ENCODE measurements around the gene MED10. TPM values are rescaled to one million over a fixed set of nuclear protein-coding genes. Genes with fewer than 3 reads are reported as not detected.
A peak's percentile ranks its signal among the peaks of the same experiment; 100 is the strongest.
"Not testable (repeated sequence)": the region's sequence is repeated elsewhere in the genome, so short reads cannot be mapped to it uniquely, and the experiment has no call there.

The MED10 gene
- total RNA-seq, 1 donor from 2014 or later: 40.8 TPM

DNA sequence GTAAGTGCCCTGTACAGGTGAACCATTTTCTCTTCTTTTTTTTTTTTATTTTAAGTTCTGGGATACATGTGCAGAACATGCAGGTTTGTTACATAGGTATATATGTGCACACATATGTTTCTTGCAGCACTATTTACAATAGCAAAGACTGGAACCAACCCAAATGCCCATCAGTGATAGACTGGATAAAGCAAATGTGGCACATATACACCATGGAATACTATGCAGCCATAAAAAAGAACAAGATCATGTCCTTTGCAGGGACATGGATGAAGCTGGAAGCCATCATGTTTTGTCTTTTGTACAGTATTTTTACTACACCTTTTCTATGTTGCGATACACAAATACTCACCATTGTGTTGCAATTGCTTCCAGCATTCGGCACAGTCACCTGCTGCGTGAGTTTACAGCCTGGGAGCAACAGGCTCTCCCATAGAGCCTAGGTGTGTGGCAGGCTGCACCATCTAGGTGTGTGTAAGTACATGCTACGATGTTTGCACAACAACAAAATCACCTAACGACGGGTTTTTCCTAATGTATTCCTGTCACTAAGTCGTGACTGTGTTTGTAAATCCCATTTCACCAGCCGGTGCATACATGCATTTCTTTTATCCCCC lies 20.4 kb downstream of the MED10 start:
- DNase-seq (ENCODE audit: low spot score); ATAC-seq; intact Hi-C loops (cut with DNase I): not testable (repeated sequence)

DNA sequence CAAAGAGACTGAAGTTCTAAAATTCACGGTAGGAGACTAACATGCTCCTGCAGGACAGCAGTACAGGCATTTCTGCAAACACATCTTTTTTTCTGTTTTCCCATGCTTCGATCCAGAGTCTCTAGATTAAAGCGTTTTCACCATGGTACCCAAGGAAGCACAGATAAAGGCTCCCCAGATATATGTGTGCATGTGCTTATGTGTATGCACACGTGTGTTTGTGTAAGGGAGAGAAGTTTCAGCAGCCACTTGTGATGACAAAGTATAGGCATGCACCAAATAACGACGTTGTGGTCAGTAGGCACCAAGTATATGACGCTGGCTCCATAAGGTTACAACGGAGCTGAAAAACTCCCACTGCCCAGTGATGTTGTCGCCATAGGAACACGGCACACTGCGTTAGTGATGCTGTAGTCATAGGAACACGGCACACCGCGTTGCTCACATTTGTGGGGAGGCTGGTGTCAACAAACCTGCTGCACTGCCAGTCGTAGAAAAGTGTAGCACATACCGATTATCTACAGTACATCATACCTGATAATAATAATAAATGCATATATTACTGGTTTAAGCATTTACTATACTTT lies 21.7 kb downstream of the MED10 start:
- no peak for ATAC-seq
- intact Hi-C loops (cut with DNase I): no loop called here

DNA sequence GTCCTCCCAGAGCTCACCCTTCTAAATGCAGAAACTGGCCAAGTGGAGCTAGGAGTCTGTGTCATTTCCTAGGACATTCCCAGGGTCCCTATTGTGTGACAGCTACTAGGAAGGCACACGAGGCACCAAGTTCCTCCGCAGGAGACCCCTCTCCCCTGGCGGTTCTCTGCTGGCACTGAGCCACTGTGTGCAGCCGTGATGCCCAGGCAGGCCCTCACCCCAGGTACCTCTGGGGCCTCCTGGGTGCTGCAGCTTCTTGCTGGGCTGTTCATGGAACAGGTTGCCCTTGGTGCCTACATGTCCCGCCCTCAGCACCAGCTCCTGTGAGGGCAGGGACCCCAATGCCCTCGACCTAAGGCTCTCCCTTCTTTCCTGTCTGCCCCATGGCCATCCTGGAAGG lies 23.1 kb downstream of the MED10 start:
- intact Hi-C loops (cut with DNase I): no loop called here
- ATAC-seq (no peak), DNase-seq (ENCODE audit: low spot score) (no peak)

More for the DNA sequence above, 21.7 kb downstream of the MED10 start:
- no peak for DNase-seq (ENCODE audit: low spot score)

DNA sequence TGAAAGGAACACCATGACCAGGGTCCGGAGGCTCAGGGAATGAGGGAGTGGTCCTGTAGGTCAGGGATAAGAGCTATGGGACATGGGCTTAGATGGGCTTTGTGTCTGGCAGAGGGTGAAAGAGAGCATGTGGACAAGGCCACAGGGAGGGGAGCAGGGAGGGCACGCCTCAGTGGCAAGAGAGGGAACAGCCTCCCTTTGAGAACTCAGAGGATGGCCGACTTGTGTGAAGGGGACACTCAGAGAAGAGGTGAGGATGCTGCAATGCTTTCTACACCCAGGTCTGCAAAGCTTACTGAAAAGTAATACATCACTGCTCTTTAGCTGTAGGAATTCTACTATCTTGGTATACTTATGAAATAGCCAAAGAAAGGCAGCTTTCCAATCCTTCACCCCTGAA lies 23.5 kb downstream of the MED10 start:
- DNase-seq (ENCODE audit: low spot score): no peak
- intact Hi-C loops (cut with DNase I): no loop called here
- ATAC-seq: no peak

DNA sequence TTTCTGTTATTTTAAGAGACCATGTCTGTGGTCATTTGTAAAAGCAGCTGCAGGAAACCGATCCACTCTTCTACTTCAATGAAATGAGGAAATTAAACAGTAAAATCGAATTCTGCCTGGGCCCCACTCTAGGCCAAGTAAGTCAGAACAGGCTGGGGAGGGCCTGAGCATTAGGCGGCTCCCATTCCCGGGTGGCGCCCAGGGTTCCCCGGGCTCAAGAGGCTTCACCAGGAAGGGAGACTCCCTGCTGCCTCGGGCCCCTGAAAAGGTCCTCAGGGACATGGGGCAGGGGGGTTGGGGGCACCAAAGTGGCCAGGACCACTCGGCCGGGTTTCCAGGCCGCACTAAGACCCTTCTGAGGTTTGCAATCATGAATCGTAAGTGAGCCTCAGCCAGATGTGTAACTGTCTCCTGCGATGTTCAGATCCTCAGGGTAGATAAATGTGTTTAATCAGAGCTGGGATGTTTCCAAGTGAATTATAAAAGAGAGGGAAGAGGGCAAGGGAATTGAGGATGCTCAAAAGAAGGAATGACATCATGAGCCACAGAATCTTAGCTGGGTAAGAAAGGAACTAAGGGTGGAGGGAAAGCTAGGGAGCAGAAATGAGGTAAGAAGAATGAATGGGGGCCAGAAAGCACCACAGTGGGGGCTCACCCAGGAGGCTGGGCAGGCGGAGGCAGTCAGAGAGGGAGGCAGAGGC lies 24.6 kb downstream of the MED10 start:
- ATAC-seq (no peak), DNase-seq (ENCODE audit: low spot score) (no peak)
- intact Hi-C loops (cut with DNase I): no loop called here

DNA sequence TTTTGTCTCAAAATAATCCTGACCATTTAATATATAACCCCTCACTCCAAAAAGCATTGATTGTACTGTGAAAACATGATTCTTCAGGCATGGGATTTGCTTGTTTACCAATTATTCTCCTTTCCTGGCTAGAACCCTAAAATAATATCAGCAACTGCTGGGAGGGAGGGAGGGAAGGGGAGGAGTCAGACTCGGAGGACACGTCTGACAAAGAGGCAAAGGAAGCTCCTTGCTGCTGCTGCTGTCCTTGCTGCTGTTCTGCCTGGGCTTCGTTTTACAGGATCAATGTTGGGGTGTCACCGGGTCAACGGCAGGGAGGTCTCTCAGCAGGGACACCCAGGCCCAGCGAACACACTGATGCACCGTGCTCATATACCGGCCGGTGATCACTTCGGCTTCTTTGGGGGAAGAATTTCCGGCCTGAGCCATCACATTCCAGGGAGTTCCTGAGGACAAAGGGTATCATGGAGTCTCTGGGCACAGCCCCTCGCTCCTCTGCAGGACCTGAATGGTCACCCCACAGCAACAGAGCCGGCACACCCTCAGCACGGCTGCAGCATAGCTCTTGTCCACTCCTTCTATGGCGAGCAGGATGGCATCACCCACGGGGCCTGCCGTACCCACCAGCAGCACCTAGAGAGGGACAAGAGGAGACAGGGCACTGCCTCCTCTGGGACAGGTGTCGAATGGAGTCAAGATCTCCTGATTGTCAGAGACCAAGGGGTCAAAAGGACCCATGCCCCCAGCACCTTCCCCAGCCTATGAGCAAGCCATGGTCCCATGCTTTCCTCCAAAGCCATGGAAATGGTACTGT lies 27.9 kb downstream of the MED10 start:
- no peak for ATAC-seq
- no peak for DNase-seq (ENCODE audit: low spot score)
- intact Hi-C loops (cut with DNase I): no loop called here

DNA sequence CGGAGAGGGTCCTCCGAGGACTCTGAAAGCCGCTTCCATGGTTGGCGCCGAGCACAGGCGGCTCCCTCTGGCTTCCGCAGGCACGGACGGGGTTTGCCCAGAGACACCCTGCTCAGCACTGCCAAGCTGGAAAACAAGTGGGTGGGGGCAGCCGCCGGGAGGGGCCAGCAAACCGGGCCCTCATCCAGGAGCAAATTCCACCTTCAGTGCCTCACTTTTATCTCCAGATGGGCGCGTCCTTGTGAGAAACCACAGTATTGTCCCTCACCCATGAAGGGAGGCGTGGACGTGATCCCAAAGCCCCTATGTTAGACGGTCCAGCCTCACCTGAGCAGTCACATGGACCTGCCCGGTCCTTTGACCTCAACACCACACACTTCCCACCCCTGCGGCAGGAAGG lies 29.0 kb downstream of the MED10 start:
- DNase-seq (ENCODE audit: low spot score) (no peak), ATAC-seq (peak; percentile 50)
- intact Hi-C loops (cut with DNase I): no loop called here

DNA sequence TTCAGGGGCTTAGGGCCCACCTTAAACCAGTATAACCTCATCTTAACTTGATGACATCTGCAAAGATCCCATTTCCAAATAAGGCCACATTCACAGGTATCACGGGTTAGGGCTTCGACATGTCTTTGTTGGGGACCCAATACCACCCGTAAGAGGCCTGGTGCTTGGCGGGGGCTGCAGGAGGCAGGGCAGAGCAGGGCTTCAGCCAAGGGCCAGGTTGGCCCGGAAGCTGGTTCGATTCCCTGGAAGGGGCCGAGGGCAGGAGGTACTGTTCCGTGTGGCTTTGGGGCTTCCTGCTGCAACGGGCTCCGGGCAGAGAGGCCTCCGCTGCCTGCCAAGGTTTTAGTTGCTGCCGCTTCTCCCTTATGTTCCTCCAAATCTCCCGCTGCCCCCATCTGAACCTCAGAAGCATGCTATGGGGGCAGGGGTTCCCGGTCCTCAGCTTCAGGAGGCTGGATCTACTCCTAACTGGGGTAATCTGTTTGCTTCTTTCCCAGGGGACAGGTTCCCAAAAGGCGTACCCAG lies 29.8 kb downstream of the MED10 start:
- intact Hi-C loops (cut with DNase I): no loop called here
- DNase-seq (ENCODE audit: low spot score): no peak
- ATAC-seq: no peak

DNA sequence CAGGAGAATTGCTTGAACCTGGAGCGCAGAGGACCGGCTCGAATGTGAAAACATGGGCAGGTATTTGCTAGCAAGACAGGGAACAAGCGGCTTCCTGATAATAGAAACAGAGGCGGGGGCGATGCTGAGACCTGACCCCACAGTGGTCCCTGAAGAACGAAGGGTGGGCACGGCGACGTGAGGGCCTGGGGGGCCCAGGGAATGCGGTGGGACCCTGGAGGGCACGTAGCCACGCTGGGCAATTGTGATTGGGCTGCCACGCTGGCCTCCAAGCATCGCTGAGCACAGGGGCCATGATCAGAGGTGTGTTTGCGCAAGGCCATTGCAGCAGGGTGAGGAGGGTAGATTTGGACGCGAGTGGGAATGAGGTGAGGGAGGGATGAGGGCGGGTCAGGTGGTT lies 30.7 kb downstream of the MED10 start:
- ATAC-seq: no peak
- intact Hi-C loops (cut with DNase I): no loop called here
- DNase-seq (ENCODE audit: low spot score): no peak

DNA sequence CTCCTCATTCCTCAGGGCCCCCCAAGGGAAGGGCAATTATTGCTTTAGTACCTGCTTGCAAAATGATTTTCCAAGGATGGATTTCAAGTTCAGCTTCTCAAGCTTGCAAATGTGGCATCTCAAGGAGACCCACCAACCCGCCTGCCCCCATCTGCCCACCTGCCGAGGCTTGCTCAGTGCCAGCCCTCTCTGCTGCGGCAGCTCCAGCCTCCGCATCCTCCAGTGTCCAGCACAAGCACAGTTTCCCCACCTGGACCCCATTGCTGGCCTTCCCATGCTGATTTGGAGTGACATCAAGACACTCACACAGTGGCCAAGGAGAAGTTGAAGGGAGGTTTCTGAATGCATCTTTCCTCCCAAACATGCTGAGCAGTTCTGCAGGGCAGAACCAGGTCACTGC lies 31.2 kb downstream of the MED10 start:
- intact Hi-C loops (cut with DNase I): no loop called here
- no peak for DNase-seq (ENCODE audit: low spot score)

DNA sequence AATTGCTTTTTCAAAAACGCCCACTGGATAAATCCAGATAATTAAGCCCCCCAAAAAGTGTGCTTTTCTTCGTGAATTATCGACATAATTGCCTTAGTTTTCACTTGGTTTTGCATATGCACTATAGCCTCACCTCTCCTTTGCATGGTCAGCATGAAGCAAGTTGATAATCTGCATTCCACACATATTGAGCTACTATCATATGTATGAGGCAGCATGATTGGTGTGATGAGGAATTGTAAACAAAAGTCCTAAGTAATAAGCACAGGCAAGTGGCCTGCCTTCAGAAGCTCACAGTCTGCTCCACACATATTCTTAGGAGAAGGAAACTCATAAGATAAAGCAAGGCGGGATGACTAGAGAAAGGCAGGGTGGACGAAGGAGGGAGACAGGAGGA lies 33.8 kb downstream of the MED10 start:
- no peak for DNase-seq (ENCODE audit: low spot score)
- ATAC-seq: no peak
- intact Hi-C loops (cut with DNase I): no loop called here

More for the DNA sequence above, 31.2 kb downstream of the MED10 start:
- ATAC-seq: no peak

DNA sequence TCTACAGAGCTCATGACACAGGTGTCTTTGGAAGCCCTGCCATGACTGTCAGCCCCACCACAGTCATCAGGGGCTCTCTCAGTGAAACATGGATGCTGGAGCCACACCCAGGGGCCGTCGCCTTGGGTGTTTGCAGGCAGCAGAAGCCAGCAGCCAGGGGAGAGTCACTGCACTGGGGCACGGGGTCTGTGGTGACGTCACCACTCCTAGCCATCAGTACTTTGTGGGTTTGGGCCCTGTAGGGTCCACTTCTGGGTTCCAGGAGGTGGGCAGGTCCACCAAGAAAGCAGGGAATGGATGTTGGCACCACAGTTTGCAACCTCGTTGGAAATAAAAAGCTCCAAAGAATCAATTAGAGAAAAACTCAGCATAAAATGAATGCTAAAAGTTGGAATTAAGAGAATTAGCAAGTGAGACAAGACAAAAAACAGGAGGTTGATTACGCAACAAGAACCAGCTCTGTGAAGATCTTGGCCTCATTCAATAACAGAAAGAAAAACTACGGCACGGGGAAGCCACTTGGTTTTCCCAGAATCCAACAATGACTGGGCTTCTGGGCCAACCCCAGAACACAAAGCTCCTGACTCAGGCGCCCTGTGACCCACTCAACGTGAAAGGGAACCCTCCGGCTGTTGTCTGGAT lies 34.3 kb downstream of the MED10 start:
- no peak for DNase-seq (ENCODE audit: low spot score)
- intact Hi-C loops (cut with DNase I): no loop called here
- no peak for ATAC-seq

DNA sequence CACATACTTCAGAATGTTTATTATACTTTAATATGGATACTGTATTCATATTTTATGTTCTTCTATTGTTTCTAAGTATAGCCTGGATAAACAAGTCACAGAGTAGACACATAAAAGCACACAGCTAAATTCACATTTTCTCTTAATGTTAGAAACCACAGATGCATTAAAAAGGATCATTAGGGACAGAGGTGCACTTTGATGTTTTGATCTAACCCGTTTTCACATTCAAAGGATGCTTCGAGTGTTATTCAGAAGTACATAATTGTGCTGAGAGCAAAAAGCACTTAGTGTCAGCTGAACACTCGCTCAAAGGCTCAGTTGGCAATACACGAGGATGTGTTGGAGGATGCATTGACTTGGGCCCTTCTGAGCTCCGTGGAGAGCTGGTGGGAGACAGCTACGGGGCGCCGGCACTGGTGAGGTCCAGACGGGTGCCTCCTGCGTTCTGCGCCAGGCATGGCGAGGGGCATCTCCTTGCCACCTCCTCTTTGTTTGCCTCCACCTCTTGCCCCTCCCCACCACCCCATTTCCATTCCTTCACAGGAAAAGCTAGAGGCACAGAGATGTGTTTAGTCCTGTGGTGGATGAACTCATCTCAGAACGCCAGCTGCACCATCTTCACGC lies 35.5 kb downstream of the MED10 start:
- DNase-seq (ENCODE audit: low spot score): no peak
- no peak for ATAC-seq
- intact Hi-C loops (cut with DNase I): no loop called here

DNA sequence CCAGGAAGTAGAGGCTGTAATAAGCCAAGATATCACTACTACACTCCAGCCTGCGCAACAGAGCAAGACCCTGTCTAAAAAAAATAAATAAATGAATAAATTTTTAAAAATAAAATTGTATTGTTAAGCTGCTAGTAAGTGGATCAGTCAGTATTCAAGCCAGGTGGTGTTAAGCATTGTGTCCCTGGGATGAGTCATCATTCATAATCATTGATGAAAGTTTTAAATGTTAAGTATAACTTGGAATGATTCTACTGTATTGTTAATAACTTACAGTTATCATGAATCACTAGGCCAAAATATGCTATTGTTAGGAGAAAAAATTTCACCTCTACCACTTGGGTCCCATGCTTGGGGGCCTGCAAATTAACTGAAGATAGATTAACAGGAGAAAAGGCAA lies 38.2 kb downstream of the MED10 start:
- DNase-seq (ENCODE audit: low spot score) (no peak), ATAC-seq (no peak)
- intact Hi-C loops (cut with DNase I): no loop called here

DNA sequence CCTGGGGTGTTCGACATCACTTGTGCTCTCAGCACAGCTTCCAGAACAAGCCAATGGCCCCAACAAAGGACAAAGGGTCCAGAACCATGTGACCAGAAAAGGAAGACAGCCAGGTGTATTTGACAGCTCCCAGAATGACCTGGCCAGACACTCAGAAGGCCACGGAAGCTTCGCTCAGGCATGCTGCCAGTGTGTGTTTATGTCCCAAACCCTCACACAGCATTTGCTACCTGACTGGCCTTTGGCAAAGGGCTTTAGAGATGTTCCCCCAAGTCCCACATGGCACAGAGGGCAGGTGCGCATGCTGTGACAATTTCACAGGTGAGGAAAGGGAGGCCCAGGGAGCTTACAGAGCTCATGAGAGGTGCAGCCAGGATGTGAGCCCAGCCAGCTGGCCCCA lies 39.5 kb downstream of the MED10 start:
- intact Hi-C loops (cut with DNase I): no loop called here
- DNase-seq (ENCODE audit: low spot score): no peak
- ATAC-seq: no peak

DNA sequence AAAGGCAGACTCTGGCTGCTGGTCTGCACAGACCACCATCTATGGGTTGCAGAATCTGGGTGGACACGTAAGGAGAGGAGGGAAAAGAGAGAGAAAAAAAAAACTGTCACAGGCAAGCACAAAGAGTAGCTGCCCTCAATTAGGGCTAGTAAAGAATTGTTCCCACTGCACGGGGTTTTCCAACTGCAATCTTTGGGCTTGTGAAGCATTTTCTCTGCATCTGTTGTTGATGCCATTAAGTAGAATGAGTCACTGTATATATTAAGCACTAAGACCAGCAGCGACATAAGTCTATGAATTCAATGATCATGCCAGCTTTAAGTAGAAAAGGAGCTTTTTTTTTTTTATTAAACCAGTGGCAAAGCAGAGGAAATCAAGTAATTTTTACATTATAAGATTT lies 40.2 kb downstream of the MED10 start:
- ATAC-seq: no peak
- no peak for DNase-seq (ENCODE audit: low spot score)
- intact Hi-C loops (cut with DNase I): no loop called here

DNA sequence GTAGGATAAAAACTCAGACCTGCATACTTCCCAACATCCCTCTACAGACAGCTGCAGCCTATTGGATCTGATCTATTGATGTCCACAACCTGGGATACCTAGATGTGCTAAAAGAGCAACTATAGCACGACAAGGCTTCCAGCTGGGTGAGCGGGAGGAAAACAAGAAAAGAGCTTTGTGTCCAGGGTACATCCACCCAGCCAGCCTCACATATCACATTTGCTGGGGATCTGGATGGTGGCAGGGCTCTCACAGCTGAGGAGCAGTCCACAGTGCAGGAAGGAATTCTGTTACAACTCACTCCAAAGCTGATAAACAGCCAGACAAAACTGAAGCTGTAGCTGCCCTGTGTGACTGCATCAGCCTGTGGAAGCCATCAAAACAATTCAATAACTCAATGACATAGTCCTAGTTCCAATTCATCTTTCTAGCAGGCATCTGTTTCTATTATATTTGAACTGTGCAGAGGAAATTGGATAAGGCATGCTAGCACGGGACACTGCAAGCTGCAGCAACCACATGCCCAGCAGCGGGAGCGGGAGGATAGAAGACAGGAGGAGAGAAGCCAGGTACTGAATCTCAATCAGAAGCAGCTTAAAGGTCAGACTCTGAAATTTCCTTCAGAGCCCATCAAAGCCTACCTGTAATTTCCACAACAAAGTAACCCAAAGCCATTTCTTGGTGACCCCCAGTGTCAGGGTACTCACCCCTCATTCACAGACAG lies 45.0 kb downstream of the MED10 start:
- DNase-seq (ENCODE audit: low spot score) (no peak), ATAC-seq (no peak)
- intact Hi-C loops (cut with DNase I): no loop called here

DNA sequence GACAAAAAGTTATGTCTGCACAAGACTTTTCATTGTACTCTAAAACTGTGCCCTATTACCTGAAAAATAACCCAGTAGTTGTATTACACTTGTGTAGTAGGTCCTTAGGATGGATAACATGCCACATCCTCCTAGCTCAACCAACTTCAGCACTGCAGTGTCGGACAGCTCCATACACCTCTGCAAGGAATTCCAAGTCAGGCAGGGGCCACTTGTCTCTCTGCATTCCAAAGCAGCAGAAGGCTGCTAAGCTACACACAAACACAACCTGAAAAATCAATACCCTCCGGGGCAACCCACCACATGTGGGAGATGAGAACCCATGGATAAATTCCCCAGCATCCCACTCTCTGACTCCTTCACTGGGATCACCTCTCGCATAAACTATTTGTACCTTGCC lies 50.2 kb downstream of the MED10 start:
- intact Hi-C loops (cut with DNase I): no loop called here
- ATAC-seq (no peak), DNase-seq (ENCODE audit: low spot score) (no peak)
